HCT116 (cell line): Measurements from ENCODE around the gene SLC2A9. TPM values are rescaled to one million over a fixed set of nuclear protein-coding genes. Genes with fewer than 3 reads are reported as not detected.

Experiments used
- ATAC-seq: fragments of 200-7000 bp; cut with Tn5 transposase; 2 replicates; pipeline ENCODE4 v1.9.1; 2020; ENCODE audit warnings: mild to moderate bottlenecking, moderate library complexity
- BruUV-seq: library from RNA; stranded (reverse); fragments of 400-500 nt; replicated peaks from 2 replicates; lab custom pipeline; 2021; lab: Mats Ljungman, UMichigan
- CTCF ChIA-PET: fragments of 300-600 bp; sonication (Branson Sonifier 250); formaldehyde crosslinking; loops from one replicate; lab custom pipeline; 2021; ENCODE audit warnings: antibody characterized with exemption; lab: Charles Lee
- POLR2A ChIA-PET: fragments of 300-600, 350-600 bp; sonication (Branson Sonifier 250); formaldehyde crosslinking; loops from one replicate; lab custom pipeline; 2021; ENCODE audit warnings: antibody characterized with exemption; lab: Charles Lee
- RAD21 ChIA-PET, 2 experiments: fragments of 300-600 bp; sonication (Branson Sonifier 250); formaldehyde crosslinking; loops; one replicate each; lab custom pipeline; 2023; ENCODE audit warnings: low total read pairs in 2 of 2; ENCODE audit not compliant: uncharacterized antibody in 2 of 2, unreplicated experiment in 2 of 2, low non-redundant PET in 1 of 2; lab: Charles Lee
- DNase-seq: peaks from one replicate; pipeline ENCODE4 v3.0.0-alpha.2; 2010; ENCODE audit warnings: low read depth, low spot score
- H2AFZ ChIP-seq: fragments of 200-600 bp; shearing (Covaris generic), sonication (generic); 2 replicates; pipeline ENCODE4 v1.6.1; 2017; ENCODE audit warnings: low read depth, mixed run types, mixed read lengths, antibody characterized with exemption, low read length; ENCODE audit not compliant: poor library complexity, severe bottlenecking
- H3K27ac ChIP-seq: 2 replicates; pipeline ENCODE4 v1.5.1; 2012; ENCODE audit warnings: low read depth, low read length
- H3K27me3 ChIP-seq: fragments of 200-600 bp; sonication (generic); 2 replicates; pipeline ENCODE4 v1.6.1; 2016; ENCODE audit warnings: mixed run types, low read length, mixed read lengths; ENCODE audit not compliant: insufficient read depth
- H3K36me3 ChIP-seq, 2 experiments: fragments of 200-500 bp in 1 of 2; fragments of 200-600 bp in 1 of 2; sonication (Bioruptor generic) in 1 of 2; sonication (generic) in 1 of 2; 2 replicates each; pipeline versions ENCODE4 v1.5.1 to v1.6.1; 2014 to 2016; ENCODE audit warnings: low read length in 2 of 2, inconsistent platforms in 1 of 2, mixed read lengths in 1 of 2, mixed run types in 1 of 2; ENCODE audit not compliant: insufficient read depth in 2 of 2, control insufficient read depth in 1 of 2
- H3K4me1 ChIP-seq, 2 experiments: fragments of 200-600 bp in 1 of 2; sonication (generic) in 1 of 2; 2 replicates each; pipeline versions ENCODE4 v1.5.1 to v1.6.1; 2012 to 2017; ENCODE audit warnings: low read length in 2 of 2, inconsistent platforms in 1 of 2, mild to moderate bottlenecking in 1 of 2, mixed read lengths in 1 of 2, mixed run types in 1 of 2, moderate library complexity in 1 of 2; ENCODE audit not compliant: insufficient read depth in 2 of 2, control insufficient read depth in 1 of 2
- H3K4me2 ChIP-seq: fragments of 200-600 bp; sonication (generic); 2 replicates; pipeline ENCODE4 v1.6.1; 2017; ENCODE audit warnings: mixed run types, low read length, mixed read lengths
- H3K4me3 ChIP-seq, 2 experiments: fragments of 200-600 bp in 1 of 2; sonication (generic) in 1 of 2; replicated peaks in 1 of 2; 2 replicates each; pipeline ENCODE4 v1.5.1; 2011 to 2016; ENCODE audit warnings: low read length in 2 of 2, control low read depth in 1 of 2, low read depth in 1 of 2, mild to moderate bottlenecking in 1 of 2, mixed read lengths in 1 of 2, mixed run types in 1 of 2
- H3K79me2 ChIP-seq: fragments of 200-600 bp; sonication (generic); 2 replicates; pipeline ENCODE4 v1.6.1; 2017; ENCODE audit warnings: mild to moderate bottlenecking, mixed run types, low read length, moderate library complexity, mixed read lengths; ENCODE audit not compliant: insufficient read depth
- H3K9ac ChIP-seq: fragments of 200-600 bp; sonication (generic); 2 replicates; pipeline ENCODE4 v1.6.1; 2016; ENCODE audit warnings: low read length, mixed read lengths
- H3K9me2 ChIP-seq: fragments of 200-600 bp; sonication (generic), shearing (Covaris generic); 2 replicates; pipeline ENCODE4 v1.6.1; 2017; ENCODE audit warnings: mixed run types, mild to moderate bottlenecking, moderate library complexity; ENCODE audit not compliant: insufficient read depth
- H3K9me3 ChIP-seq, 2 experiments: fragments of 200-500 bp in 1 of 2; fragments of 200-600 bp in 1 of 2; sonication (Bioruptor generic) in 1 of 2; sonication (generic) in 1 of 2; 2 replicates each; pipeline ENCODE4 v1.6.1; 2014 to 2017; ENCODE audit warnings: low read length in 2 of 2, mixed read lengths in 2 of 2, inconsistent platforms in 1 of 2, low read depth in 1 of 2, mild to moderate bottlenecking in 1 of 2, mixed run types in 1 of 2, moderate library complexity in 1 of 2; ENCODE audit not compliant: control insufficient read depth in 1 of 2, insufficient read depth in 1 of 2
- H4K20me1 ChIP-seq: fragments of 200-600 bp; sonication (generic), shearing (Covaris generic); 2 replicates; pipeline ENCODE4 v1.6.1; 2017; ENCODE audit warnings: mixed run types, mild to moderate bottlenecking, moderate library complexity; ENCODE audit not compliant: insufficient read depth
- CBX3 ChIP-seq: IDR thresholded peaks from 2 replicates; pipeline ENCODE4 v1.6.1; 2012; ENCODE audit warnings: low read depth
- CEBPB ChIP-seq: IDR thresholded peaks from 2 replicates; pipeline ENCODE4 v1.6.1; 2012; ENCODE audit warnings: low read depth
- EGR1 ChIP-seq: IDR thresholded peaks from 2 replicates; pipeline ENCODE4 v1.6.1; 2012; ENCODE audit warnings: low read depth
- ELF1 ChIP-seq: IDR thresholded peaks from 2 replicates; pipeline ENCODE4 v1.6.1; 2012; ENCODE audit warnings: low read depth, borderline replicate concordance
- EZH2 ChIP-seq: fragments of 200-600 bp; sonication (generic); IDR thresholded peaks from 2 replicates; pipeline ENCODE4 v1.6.1; 2017; ENCODE audit warnings: antibody characterized with exemption, mixed run types
- EZH2phosphoT487 ChIP-seq: fragments of 200-600 bp; IDR thresholded peaks from 2 replicates; pipeline ENCODE4 v1.6.1; 2018; ENCODE audit warnings: antibody characterized with exemption, borderline replicate concordance
- FOSL1 ChIP-seq: IDR thresholded peaks from 2 replicates; pipeline ENCODE4 v1.6.1; 2012; ENCODE audit warnings: low read depth
- MAX ChIP-seq: IDR thresholded peaks from 2 replicates; pipeline ENCODE4 v1.6.1; 2012
- POLR2A ChIP-seq: IDR thresholded peaks from 2 replicates; pipeline ENCODE4 v1.7.0; 2011; ENCODE audit warnings: borderline replicate concordance; ENCODE audit not compliant: insufficient read depth, insufficient read length; ENCODE audit errors: extremely low read depth
- SIN3A ChIP-seq: IDR thresholded peaks from 2 replicates; pipeline ENCODE4 v1.6.1; 2012; ENCODE audit warnings: low read depth
- SP1 ChIP-seq: IDR thresholded peaks from 2 replicates; pipeline ENCODE4 v1.6.1; 2012; ENCODE audit warnings: low read depth
- TCF7L2 ChIP-seq: IDR thresholded peaks from 2 replicates; pipeline ENCODE4 v1.7.0; 2011; ENCODE audit warnings: borderline replicate concordance, inconsistent platforms; ENCODE audit not compliant: insufficient read depth, insufficient read length; ENCODE audit errors: extremely low read depth
- YY1 ChIP-seq: IDR thresholded peaks from 2 replicates; pipeline ENCODE4 v1.6.1; 2011; ENCODE audit warnings: low read length, low read depth, moderate library complexity, mild to moderate bottlenecking; ENCODE audit not compliant: insufficient replicate concordance; ENCODE audit errors: extremely low read depth
- ZFX ChIP-seq: fragments of 450-650 bp; IDR thresholded peaks from 2 replicates; pipeline ENCODE4 v1.6.1; 2017
- intact Hi-C: fragments of 100-400 bp; cut with micrococcal nuclease; formaldehyde crosslinking; loops from 2 replicates; pipeline ENCODE4 v1.10.0; 2022
- total RNA-seq: library from RNA; stranded (reverse); gene quantifications from one replicate; pipeline ENCODE4 v1.2.1, GENCODE V29; 2021; ENCODE audit not compliant: unreplicated experiment
- TF ChIP-seq, protein P1 (sequence below): IDR thresholded peaks from 2 replicates; pipeline ENCODE4 v1.6.1; 2011; ENCODE audit warnings: mild to moderate bottlenecking, low read length, moderate library complexity; ENCODE audit not compliant: insufficient replicate concordance; ENCODE audit errors: extremely low read depth
- TF ChIP-seq, protein P2 (sequence below), 3 experiments: fragments of 200-600 bp in 1 of 3; sonication (generic) in 1 of 3; IDR thresholded peaks in 2 of 3; conservative IDR thresholded peaks in 1 of 3; 2 replicates each; pipeline ENCODE4 v1.5.1; 2012 to 2017; ENCODE audit warnings: low read depth in 2 of 3, low read length in 2 of 3, antibody characterized with exemption in 1 of 3, borderline replicate concordance in 1 of 3, control low read depth in 1 of 3, mild to moderate bottlenecking in 1 of 3, mixed read lengths in 1 of 3, mixed run types in 1 of 3, moderate library complexity in 1 of 3; ENCODE audit not compliant: insufficient read depth in 1 of 3

Gene SLC2A9
- total RNA-seq, 1 experiment from 2014 or later: 2.2 TPM

GRCh38 chr4:9895333-9895705 lies 126.0 kb downstream of the SLC2A9 start:
- Histone ChIP-seq H3K4me3 (no peak overlapping the region), H3K79me2 (no peaks in the 10 kb centered on the region), H3K9ac (no peak overlapping the region), H3K4me1 (no peaks in the 10 kb centered on the region), H2AFZ (no peak overlapping the region), H3K9me3 (no peaks in the 10 kb centered on the region), H3K4me2 (no peak overlapping the region)
- no peak for ATAC-seq
- no TSS peak for BruUV-seq
- ChIA-PET POLR2A (no interaction called here), RAD21 (no interaction called here)
- TF ChIP-seq EZH2phosphoT487: no peak
- no peak for TF ChIP-seq YY1
- TF ChIP-seq MAX: no peak
- no peak for TF ChIP-seq SP1
- TF ChIP-seq EZH2: no peak
- TF ChIP-seq, all 23 proteins: peak for 0
- H3K27me3 ChIP-seq: no peaks in the 10 kb centered on the region
- H3K36me3 ChIP-seq: no peaks in the 10 kb centered on the region
- H3K9me2 ChIP-seq: no peaks in the 10 kb centered on the region
- DNase-seq: no peak
- no peaks in the 10 kb centered on the region for H4K20me1 ChIP-seq
- no peak overlapping the region for H3K27ac ChIP-seq
- CTCF ChIA-PET: interaction anchor here (1.3 kb wide), 1 partner anchor 131 kb away, joined by 3 read pairs; no protein-coding TSS in a partner anchor
- intact Hi-C loops: loop anchor here (10.0 kb wide), 1 partner anchor 191 kb away; no protein-coding TSS in a partner anchor

DNA sequence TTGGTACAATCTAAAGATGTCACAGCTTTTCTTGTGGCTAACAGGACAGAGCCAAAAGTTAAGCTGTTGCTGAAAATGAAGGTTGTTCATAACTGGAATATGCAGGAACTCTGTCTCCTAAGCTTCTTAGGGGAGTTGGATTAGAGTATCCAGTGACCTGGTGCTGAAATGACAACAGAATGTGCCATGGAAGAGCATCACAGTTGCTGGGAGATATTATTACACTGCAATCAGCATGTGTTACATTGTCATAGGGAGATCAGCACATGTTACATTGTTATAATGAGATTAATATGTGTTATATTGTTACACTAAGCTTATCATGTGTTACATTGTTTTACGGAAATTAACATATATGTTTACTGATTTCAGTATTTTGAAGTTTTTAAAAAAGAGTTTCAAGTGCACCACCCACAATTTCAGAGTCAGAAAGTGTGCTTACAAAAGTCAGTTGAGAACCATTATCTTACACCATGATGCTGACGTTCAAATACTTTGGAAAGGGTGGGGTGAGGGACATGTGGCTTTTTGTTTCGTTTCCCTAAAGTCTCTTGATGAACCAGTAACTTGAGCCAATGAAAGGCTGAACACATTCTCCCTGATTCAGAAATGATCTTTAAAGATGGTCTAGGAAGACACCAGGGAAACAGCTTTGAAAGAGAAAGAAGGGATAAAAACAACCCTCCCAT lies 126.5 kb downstream of the SLC2A9 start:
- Histone ChIP-seq H3K9ac (no peak overlapping the region), H3K4me3 (no peak overlapping the region), H3K9me3 (no peaks in the 10 kb centered on the region), H3K4me2 (no peak overlapping the region), H3K36me3 (no peaks in the 10 kb centered on the region), H2AFZ (no peak overlapping the region), H3K27me3 (no peaks in the 10 kb centered on the region), H3K9me2 (no peaks in the 10 kb centered on the region), H3K4me1 (no peaks in the 10 kb centered on the region), H4K20me1 (no peaks in the 10 kb centered on the region), H3K27ac (no peak overlapping the region), H3K79me2 (no peaks in the 10 kb centered on the region)
- TF ChIP-seq CEBPB (no peak), EGR1 (no peak), ZFX (no peak), CBX3 (no peak), SP1 (no peak), FOSL1 (no peak), TCF7L2 (no peak), ELF1 (no peak), SIN3A (no peak), POLR2A (no peak), EZH2 (no peak), YY1 (no peak)
- TF ChIP-seq, protein P1, sequence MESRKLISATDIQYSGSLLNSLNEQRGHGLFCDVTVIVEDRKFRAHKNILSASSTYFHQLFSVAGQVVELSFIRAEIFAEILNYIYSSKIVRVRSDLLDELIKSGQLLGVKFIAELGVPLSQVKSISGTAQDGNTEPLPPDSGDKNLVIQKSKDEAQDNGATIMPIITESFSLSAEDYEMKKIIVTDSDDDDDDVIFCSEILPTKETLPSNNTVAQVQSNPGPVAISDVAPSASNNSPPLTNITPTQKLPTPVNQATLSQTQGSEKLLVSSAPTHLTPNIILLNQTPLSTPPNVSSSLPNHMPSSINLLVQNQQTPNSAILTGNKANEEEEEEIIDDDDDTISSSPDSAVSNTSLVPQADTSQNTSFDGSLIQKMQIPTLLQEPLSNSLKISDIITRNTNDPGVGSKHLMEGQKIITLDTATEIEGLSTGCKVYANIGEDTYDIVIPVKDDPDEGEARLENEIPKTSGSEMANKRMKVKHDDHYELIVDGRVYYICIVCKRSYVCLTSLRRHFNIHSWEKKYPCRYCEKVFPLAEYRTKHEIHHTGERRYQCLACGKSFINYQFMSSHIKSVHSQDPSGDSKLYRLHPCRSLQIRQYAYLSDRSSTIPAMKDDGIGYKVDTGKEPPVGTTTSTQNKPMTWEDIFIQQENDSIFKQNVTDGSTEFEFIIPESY: no peak
- TF ChIP-seq, protein P2, sequence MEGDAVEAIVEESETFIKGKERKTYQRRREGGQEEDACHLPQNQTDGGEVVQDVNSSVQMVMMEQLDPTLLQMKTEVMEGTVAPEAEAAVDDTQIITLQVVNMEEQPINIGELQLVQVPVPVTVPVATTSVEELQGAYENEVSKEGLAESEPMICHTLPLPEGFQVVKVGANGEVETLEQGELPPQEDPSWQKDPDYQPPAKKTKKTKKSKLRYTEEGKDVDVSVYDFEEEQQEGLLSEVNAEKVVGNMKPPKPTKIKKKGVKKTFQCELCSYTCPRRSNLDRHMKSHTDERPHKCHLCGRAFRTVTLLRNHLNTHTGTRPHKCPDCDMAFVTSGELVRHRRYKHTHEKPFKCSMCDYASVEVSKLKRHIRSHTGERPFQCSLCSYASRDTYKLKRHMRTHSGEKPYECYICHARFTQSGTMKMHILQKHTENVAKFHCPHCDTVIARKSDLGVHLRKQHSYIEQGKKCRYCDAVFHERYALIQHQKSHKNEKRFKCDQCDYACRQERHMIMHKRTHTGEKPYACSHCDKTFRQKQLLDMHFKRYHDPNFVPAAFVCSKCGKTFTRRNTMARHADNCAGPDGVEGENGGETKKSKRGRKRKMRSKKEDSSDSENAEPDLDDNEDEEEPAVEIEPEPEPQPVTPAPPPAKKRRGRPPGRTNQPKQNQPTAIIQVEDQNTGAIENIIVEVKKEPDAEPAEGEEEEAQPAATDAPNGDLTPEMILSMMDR (IDR thresholded peaks at IDR 0.05 in 2 of 3, conservative IDR thresholded peaks at IDR 0.05 in 1 of 3; ENCODE audit: borderline replicate concordance in 1 of 3, insufficient read depth in 1 of 3, low read depth in 2 of 3, low read length in 2 of 3): no peak
- ATAC-seq (no peak), DNase-seq (no peak)
- no TSS peak for BruUV-seq
- intact Hi-C loops: loop anchor here (10.0 kb wide), 1 partner anchor 190 kb away; no protein-coding TSS in a partner anchor
- ChIA-PET CTCF (interaction anchor here (1.3 kb wide), 1 partner anchor 130 kb away, joined by 3 read pairs; no protein-coding TSS in a partner anchor), POLR2A (no interaction called here), RAD21 (no interaction called here)
